ENCODE results near the gene SNAPIN. TPM values are rescaled to one million over a fixed set of nuclear protein-coding genes. Genes with fewer than 3 reads are reported as not detected.

SNAPIN gene
- total RNA-seq, 4 donors from 2014 or later, result 47.8 to 71.9 (median 63.3) TPM

GRCh38 chr1:153610811-153611301, 47.6 kb upstream of the SNAPIN start:
- intact Hi-C loops (cut with DNase I), result loop anchor here (5.0 kb wide), 1 partner anchor 99 kb away; no protein-coding TSS in a partner anchor
- WGBS, result 89% methylated on average over 6 of the region's 7 CpGs
- H3K4me1 ChIP-seq, result peaks cover 37 to 66% (median 54%) of the 10 kb centered on the region in 4 donors
- no peaks in the 10 kb centered on the region for H3K27me3 ChIP-seq
- no peaks in the 10 kb centered on the region for H3K9me3 ChIP-seq
- DNase-seq (ENCODE audit: extremely low spot score), result no peak
- H3K27ac ChIP-seq (replicated peaks in 1 of 4), result peak overlapping the region; percentile 76 to 86 (median 84)
- H3K36me3 ChIP-seq, result peaks cover 6 to 22% (median 20%) of the 10 kb centered on the region in 4 donors
- H3K4me3 ChIP-seq, result peak overlapping the region; percentile 64 to 72 (median 69)
- TF ChIP-seq EP300 (IDR thresholded peaks at IDR 0.05) (no peak), CTCF (IDR thresholded peaks at IDR 0.05) (no peak), POLR2A (IDR thresholded peaks at IDR 0.05; ENCODE audit: low read depth) (no peak), POLR2AphosphoS5 (IDR thresholded peaks at IDR 0.05) (no peak)

DNA sequence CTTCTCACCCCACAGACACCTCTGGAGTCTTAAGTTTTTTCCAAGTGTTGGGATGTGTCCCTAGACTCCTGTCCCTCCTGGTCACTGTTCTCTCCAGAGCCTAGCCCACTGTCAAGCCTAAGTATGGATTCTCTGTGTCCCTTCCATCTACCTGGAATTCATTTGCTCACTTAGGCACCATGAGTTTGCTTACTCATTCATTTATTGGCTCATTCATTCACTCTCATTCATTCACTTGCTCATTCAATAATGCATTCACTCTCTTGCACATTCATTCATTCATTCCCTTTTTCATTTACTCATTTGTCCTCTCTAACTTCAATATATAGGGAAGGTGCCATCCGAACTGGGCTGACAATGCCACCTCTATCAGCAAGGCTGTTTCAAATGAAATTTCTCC, 47.1 kb upstream of the SNAPIN start:
- TF ChIP-seq POLR2AphosphoS5 (IDR thresholded peaks at IDR 0.05), result no peak
- no peak for TF ChIP-seq CTCF (IDR thresholded peaks at IDR 0.05)
- no peak for TF ChIP-seq EP300 (IDR thresholded peaks at IDR 0.05)
- no peak for TF ChIP-seq POLR2A (IDR thresholded peaks at IDR 0.05; ENCODE audit: low read depth)
- no peak for DNase-seq (ENCODE audit: extremely low spot score)
- Histone ChIP-seq H3K36me3 (peaks cover 6 to 17% (median 16%) of the 10 kb centered on the region in 4 donors), H3K4me1 (peaks cover 41 to 71% (median 59%) of the 10 kb centered on the region in 4 donors), H3K27me3 (no peaks in the 10 kb centered on the region), H3K4me3 (peak overlapping the region; percentile 64 to 72 (median 69)), H3K9me3 (no peaks in the 10 kb centered on the region), H3K27ac (replicated peaks in 1 of 4) (peak overlapping the region in 3 of 4 donors; percentile 83 to 85 (median 85))
- WGBS, result 83% methylated on average over 1 of the region's 1 CpG
- intact Hi-C loops (cut with DNase I), result loop anchor here (5.0 kb wide), 1 partner anchor 99 kb away; no protein-coding TSS in a partner anchor

GRCh38 chr1:153612111-153612754, 46.3 kb upstream of the SNAPIN start:
- Histone ChIP-seq H3K9me3 (no peaks in the 10 kb centered on the region), H3K27me3 (no peaks in the 10 kb centered on the region), H3K4me1 (peaks cover 46 to 75% (median 63%) of the 10 kb centered on the region in 4 donors), H3K36me3 (peaks cover 4 to 9% (median 7%) of the 10 kb centered on the region in 4 donors), H3K27ac (replicated peaks in 1 of 4) (peak overlapping the region; percentile 85 to 90 (median 88)), H3K4me3 (peak overlapping the region; percentile 64 to 72 (median 69))
- 43% methylated on average over 11 of the region's 11 CpGs for WGBS
- DNase-seq (ENCODE audit: extremely low spot score), result no peak
- intact Hi-C loops (cut with DNase I), result loop anchor here (5.0 kb wide), 1 partner anchor 100 kb away; no protein-coding TSS in a partner anchor
- TF ChIP-seq CTCF (IDR thresholded peaks at IDR 0.05) (no peak), EP300 (IDR thresholded peaks at IDR 0.05) (no peak), POLR2A (IDR thresholded peaks at IDR 0.05; ENCODE audit: low read depth) (no peak), POLR2AphosphoS5 (IDR thresholded peaks at IDR 0.05) (no peak)

DNA sequence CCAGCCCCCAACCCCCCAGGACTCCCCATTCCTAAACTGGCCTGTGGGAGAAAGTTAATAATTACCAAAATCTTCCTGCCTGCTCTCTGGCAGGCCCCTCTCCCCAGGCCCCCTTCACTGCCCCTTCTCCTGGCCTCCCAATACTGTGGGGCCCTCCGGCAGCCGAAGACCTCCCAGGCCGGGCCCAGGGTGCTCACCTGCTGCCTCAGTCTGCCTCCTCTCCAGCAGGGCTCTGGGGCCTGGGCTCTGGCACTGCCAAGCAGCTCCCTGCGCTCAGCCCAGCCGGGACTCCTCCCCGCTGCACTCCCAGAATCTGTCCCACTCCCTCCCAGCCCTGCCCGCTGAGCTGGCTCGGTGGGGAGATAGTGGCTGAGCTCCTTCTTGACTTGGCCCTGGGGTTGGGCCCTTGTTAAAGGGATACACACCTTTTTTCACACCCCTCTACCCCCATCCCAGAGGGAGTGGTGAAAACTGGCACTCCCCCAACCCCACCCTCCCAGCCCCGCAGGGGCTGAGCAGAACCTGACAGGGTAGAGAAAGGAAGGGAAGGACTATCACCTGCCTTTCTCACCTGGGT, 45.7 kb upstream of the SNAPIN start, which contains the start of gene S100A16:
Gene S100A16 (minus strand): TSS at position 383 of the 577 bp plus-strand sequence. CDS start 4,986 bp downstream, outside the sequence.
- peaks cover 0 to 2% (median 1%) of the 10 kb centered on the region in 4 donors for H3K36me3 ChIP-seq
- intact Hi-C loops (cut with DNase I), result loop anchor here (5.0 kb wide), 1 partner anchor 101 kb away; no protein-coding TSS in a partner anchor
- H3K27me3 ChIP-seq, result no peaks in the 10 kb centered on the region
- TF ChIP-seq POLR2A (IDR thresholded peaks at IDR 0.05; ENCODE audit: low read depth), result no peak
- peak; percentile 79 to 88 for TF ChIP-seq POLR2AphosphoS5 (IDR thresholded peaks at IDR 0.05)
- DNase-seq (ENCODE audit: extremely low spot score), result no peak
- 17% methylated on average over 8 of the region's 9 CpGs for WGBS
- H3K4me3 ChIP-seq, result peak within 1 kb of the TSS; percentile 64 to 72 (median 69)
- H3K27ac ChIP-seq (replicated peaks in 1 of 4), result peak within 1 kb of the TSS; percentile 85 to 90 (median 88)
- no peaks in the 10 kb centered on the region for H3K9me3 ChIP-seq
- peaks cover 51 to 75% (median 62%) of the 10 kb centered on the region in 4 donors for H3K4me1 ChIP-seq

GRCh38 chr1:153613406-153613805, 45.1 kb upstream of the SNAPIN start:
- no peaks in the 10 kb centered on the region for H3K9me3 ChIP-seq
- H3K27me3 ChIP-seq, result no peaks in the 10 kb centered on the region
- H3K4me1 ChIP-seq, result peaks cover 54 to 69% (median 59%) of the 10 kb centered on the region in 4 donors
- TF ChIP-seq POLR2AphosphoS5 (IDR thresholded peaks at IDR 0.05) (no peak), EP300 (IDR thresholded peaks at IDR 0.05) (no peak), CTCF (IDR thresholded peaks at IDR 0.05) (no peak), POLR2A (IDR thresholded peaks at IDR 0.05; ENCODE audit: low read depth) (no peak)
- DNase-seq (ENCODE audit: extremely low spot score), result no peak
- WGBS, result 74% methylated on average over 5 of the region's 5 CpGs
- H3K4me3 ChIP-seq, result peak overlapping the region; percentile 64 to 72 (median 69)
- H3K36me3 ChIP-seq, result peaks cover 0 to 3% (median 1%) of the 10 kb centered on the region in 4 donors
- peak overlapping the region; percentile 85 to 90 (median 88) for H3K27ac ChIP-seq (replicated peaks in 1 of 4)
- intact Hi-C loops (cut with DNase I), result loop anchor here (5.0 kb wide), 1 partner anchor 101 kb away; no protein-coding TSS in a partner anchor
